Small intestine (tissue), 7 donors: ENCODE results near the gene TRAIP. TPM values are rescaled to one million over a fixed set of nuclear protein-coding genes. Genes with fewer than 3 reads are reported as not detected.

Experiments
- DNase-seq, 2 donors: peaks; one replicate each; pipeline versions ENCODE4 v3.0.0 to v3.0.0-alpha.2; 2013
- FAIRE-seq: peaks from 2 replicates; lab custom pipeline; 2012; peaks lifted over from hg19 to GRCh38; lab: Jason Lieb, UNC
- H3K27ac ChIP-seq, 3 donors: one replicate each; pipeline ENCODE4 v1.5.1; 2013; ENCODE audit warnings: low read length in 2 of 3, mild to moderate bottlenecking in 2 of 3, control low read depth in 1 of 3, inconsistent platforms in 1 of 3, low read depth in 1 of 3, moderate library complexity in 1 of 3
- H3K27me3 ChIP-seq, 3 donors: one replicate each; pipeline ENCODE4 v1.6.1; 2013; ENCODE audit warnings: low read length in 3 of 3, inconsistent platforms in 1 of 3; ENCODE audit not compliant: control insufficient read depth in 3 of 3, insufficient read depth in 3 of 3
- H3K36me3 ChIP-seq, 3 donors: one replicate each; pipeline ENCODE4 v1.6.1; 2013; ENCODE audit warnings: low read length in 3 of 3, inconsistent platforms in 1 of 3, low read depth in 1 of 3, mild to moderate bottlenecking in 1 of 3, moderate library complexity in 1 of 3; ENCODE audit not compliant: control insufficient read depth in 3 of 3, insufficient read depth in 2 of 3
- H3K4me1 ChIP-seq, 3 donors: one replicate each; pipeline ENCODE4 v1.6.1; 2013; ENCODE audit warnings: low read length in 2 of 3, inconsistent platforms in 1 of 3, low read depth in 1 of 3, mild to moderate bottlenecking in 1 of 3, moderate library complexity in 1 of 3; ENCODE audit not compliant: control insufficient read depth in 3 of 3, insufficient read depth in 2 of 3
- H3K4me3 ChIP-seq, 3 donors: one replicate each; pipeline ENCODE4 v1.5.1; 2013; ENCODE audit warnings: low read length in 3 of 3, control low read depth in 1 of 3, inconsistent platforms in 1 of 3, low read depth in 1 of 3, mild to moderate bottlenecking in 1 of 3, moderate library complexity in 1 of 3
- H3K9me3 ChIP-seq, 2 donors: one replicate each; pipeline ENCODE4 v1.6.1; 2013; ENCODE audit warnings: low read depth in 1 of 2, low read length in 1 of 2; ENCODE audit not compliant: control insufficient read depth in 2 of 2, insufficient read depth in 1 of 2
- WGBS, 3 donors: extraction: QIAGEN DNeasy Blood & Tissue Kit; methylation state at CpG; one replicate each; pipeline ENCODE4 v1.1.7; 2013; 5-methylcytosine and 5-hydroxymethylcytosine counted together
- polyA plus RNA-seq, 4 donors: library from polyadenylated mRNA; stranded (reverse) in 3 of 4; unstranded in 1 of 4; fragments of 200-250 nt in 3 of 4; fragments of 120-200 nt in 1 of 4; gene quantifications; one replicate each; pipeline versions ENCODE4 v1.2.1 to v1.2.3, GENCODE V29; 2013
- donor health status: healthy with polysubstance abuse.
- donor health status: control.
- donor health status: control.
- donor health status: Bipolar disorder and iron deficiency.
- donor health status: healthy.

TRAIP gene
- polyA plus RNA-seq, 4 donors: 1.4 to 8.1 (median 5.5) TPM

DNA sequence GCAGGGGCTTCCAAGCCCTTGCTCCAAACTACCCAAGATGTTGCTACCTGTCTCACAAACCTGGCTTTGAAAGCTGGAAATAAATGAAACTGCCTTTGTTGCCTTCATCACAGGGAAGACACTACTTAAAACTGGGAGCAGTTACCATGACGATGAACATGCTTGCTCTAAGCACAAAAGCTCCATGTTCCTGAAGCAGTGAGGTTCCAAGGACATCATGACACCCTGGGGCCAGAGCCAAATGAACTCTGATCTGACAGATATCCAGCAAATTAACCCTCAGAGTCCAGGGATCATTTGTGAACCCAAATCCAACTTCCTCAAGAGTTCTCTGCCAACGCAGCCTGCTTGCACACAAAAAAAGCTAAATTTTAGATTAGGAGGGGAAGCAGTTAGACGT is 10.7 kb downstream of the TRAIP start:
- FAIRE-seq (no peak), DNase-seq (peak; percentile 71 to 95)
- H3K9me3 ChIP-seq: no peaks in the 10 kb centered on the region
- no peak overlapping the region for H3K4me3 ChIP-seq
- H3K4me1 ChIP-seq: peaks cover 0 to 24% (median 0%) of the 10 kb centered on the region in 3 donors
- WGBS, 3 donors: 19 to 56% (median 39%) methylated on average over 3 of the region's 3 CpGs
- no peaks in the 10 kb centered on the region for H3K27me3 ChIP-seq
- peak overlapping the region; percentile 3 to 59 (median 12) for H3K27ac ChIP-seq
- H3K36me3 ChIP-seq: peaks cover 0 to 43% (median 0%) of the 10 kb centered on the region in 3 donors

DNA sequence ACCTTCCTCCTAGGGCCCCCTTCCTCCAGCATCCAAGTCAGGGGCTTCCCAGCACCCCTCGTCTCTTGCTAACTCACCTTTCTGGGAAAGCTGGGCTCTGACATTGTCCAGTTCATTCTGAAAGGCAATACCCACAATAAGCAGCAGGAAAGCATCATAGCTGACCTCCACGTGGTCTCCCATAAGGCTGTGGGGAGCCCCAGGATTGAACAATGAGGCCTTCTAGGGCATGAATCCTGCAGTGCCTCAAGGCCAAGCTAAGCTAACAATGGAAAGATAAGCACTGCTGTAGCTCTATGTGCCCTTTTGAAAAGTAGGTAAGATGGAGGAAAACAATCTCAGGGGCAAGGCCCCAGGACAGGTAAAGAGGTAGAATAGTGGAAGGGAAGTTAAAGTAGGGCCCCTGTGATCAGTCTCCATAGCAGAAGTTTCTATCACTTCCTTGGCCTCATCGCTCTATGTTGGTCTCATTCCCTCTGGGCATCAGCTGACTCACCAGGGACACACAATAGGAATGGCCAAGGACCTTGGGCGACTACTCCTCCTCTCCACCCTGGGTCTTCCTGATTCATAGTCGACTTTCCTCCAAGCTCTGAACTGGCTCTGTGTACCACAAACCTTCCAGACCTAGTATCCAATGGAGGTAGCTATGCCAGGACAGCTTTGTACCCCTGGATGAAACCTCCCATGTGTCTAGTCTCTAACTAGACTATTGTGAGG is 11.7 kb downstream of the TRAIP start:
- peaks cover 0 to 47% (median 0%) of the 10 kb centered on the region in 3 donors for H3K36me3 ChIP-seq
- H3K9me3 ChIP-seq: no peaks in the 10 kb centered on the region
- peaks cover 0 to 25% (median 0%) of the 10 kb centered on the region in 3 donors for H3K4me1 ChIP-seq
- H3K27ac ChIP-seq: no peak overlapping the region
- H3K4me3 ChIP-seq: no peak overlapping the region
- 77 to 88% (median 85%) methylated on average over 5 of the region's 5 CpGs for WGBS, 3 donors
- no peak for DNase-seq
- FAIRE-seq: no peak
- H3K27me3 ChIP-seq: no peaks in the 10 kb centered on the region

DNA sequence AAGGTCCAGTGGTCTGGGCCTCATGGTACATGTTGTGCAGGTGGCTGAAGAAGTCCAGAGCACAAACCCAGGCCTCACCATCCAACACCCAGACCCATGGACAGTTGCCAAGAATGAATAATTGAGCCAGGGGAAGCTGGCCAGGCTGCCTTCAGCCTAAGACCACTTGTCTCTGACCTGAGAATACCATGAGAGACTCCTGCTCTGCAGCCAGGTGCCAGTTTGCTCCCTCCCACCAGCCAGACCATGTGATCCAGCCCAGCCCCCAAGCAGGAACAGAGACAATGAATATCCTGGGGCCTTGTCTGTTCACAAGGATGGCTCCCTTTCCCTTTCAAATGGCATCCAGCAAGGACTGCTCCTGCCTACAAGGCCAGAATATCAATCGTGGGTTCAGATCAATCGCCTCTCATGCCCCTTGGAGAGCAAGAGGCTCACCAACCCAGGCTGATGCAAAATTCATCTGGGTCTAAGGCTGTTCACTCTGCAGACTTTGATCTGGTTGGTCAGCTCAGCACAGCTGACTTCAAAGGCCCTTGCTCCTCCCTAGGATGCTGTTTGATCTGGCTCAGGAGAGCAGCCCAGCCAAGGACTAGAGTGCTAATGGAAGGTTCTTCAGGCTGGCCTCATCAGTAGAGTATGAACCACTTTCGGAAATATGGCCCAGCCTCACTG is 13.4 kb downstream of the TRAIP start:
- WGBS, 3 donors: 89 to 92% (median 91%) methylated on average over 3 of the region's 3 CpGs
- Histone ChIP-seq H3K4me3 (no peak overlapping the region), H3K36me3 (peaks cover 0 to 56% (median 0%) of the 10 kb centered on the region in 3 donors), H3K9me3 (no peaks in the 10 kb centered on the region), H3K27me3 (no peaks in the 10 kb centered on the region), H3K27ac (no peak overlapping the region), H3K4me1 (peaks cover 0 to 29% (median 0%) of the 10 kb centered on the region in 3 donors)
- DNase-seq (no peak), FAIRE-seq (no peak)

DNA sequence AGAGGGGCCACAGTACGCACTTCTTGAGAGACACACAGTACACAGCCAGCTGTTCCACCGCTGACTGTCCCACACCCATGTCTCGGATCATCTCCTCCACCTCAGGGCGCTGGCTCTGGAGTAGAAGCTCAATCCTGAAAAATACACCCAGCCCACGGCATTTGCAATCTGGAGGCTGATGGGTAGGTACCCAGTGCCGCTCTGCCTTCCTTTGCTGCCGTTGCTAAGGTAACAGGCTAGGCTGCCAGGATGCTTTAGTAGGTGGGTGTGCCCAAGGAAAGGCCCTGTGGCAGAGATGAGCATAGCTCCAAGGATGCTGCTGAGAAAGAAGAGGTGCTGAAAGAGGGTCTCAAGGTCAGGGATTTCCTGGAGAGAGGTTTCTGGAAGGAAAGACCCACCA is 14.6 kb downstream of the TRAIP start:
- 86 to 93% (median 88%) methylated on average over 7 of the region's 7 CpGs for WGBS, 3 donors
- no peak for FAIRE-seq
- H3K9me3 ChIP-seq: no peaks in the 10 kb centered on the region

DNA sequence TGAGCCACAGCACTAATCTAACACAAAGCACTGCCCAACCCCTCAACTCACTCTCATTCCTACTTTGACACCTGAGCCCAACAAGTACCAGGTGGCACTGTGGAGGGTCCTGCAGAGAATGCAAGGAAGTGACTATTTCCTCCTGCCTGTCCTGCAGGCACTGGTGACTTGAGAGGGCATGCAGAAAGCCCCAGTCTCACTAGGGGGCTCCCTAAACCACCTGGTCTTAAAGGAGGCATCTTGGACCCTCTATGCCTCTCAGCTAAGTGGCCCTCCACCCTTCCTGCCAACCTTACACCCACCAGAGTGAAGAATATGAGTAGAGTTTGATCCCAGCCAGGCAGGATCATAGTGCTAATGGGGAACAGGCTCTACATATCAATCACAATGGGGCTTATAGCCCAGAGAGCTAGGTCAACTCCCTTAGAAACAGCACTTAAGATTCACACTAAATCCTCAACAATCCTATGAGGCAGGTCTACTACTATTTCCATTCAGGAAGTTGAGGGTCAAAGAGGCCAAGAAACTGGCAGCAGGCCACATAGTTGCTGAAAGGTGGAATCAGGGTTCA is 15.2 kb downstream of the TRAIP start:
- H3K4me1 ChIP-seq: peaks cover 0 to 28% (median 0%) of the 10 kb centered on the region in 3 donors
- DNase-seq (peak; percentile 28 to 56), FAIRE-seq (no peak)
- H3K27me3 ChIP-seq: no peaks in the 10 kb centered on the region
- H3K36me3 ChIP-seq: peaks cover 0 to 63% (median 0%) of the 10 kb centered on the region in 3 donors
- no peaks in the 10 kb centered on the region for H3K9me3 ChIP-seq
- H3K4me3 ChIP-seq: no peak overlapping the region
- no peak overlapping the region for H3K27ac ChIP-seq

More for the DNA sequence above, 14.6 kb downstream of the TRAIP start:
- peaks cover 0 to 61% (median 0%) of the 10 kb centered on the region in 3 donors for H3K36me3 ChIP-seq
- no peak for DNase-seq
- H3K4me3 ChIP-seq: no peak overlapping the region
- no peak overlapping the region for H3K27ac ChIP-seq
- H3K27me3 ChIP-seq: no peaks in the 10 kb centered on the region
- H3K4me1 ChIP-seq: peaks cover 0 to 29% (median 0%) of the 10 kb centered on the region in 3 donors

DNA sequence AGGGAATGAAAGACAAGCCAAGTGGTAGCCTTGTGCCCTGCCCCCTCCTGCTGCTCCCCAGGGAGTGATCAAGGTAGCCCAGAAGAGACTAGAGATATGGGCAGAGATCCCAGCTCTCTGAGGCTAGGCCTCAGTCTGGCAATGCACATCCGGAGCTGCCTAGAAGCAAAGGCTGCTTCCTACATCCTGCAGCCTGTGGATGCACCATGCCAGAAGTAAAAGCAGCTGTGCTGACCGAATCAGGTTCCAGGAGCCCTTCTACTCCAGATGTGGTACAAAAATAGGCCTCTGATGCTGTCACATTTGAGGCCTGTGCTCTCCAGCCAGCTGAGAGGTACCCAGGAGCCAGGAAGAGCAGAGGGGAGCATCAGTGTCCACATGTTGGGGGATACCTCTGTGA is 16.0 kb downstream of the TRAIP start:
- DNase-seq (no peak), FAIRE-seq (no peak)
- Histone ChIP-seq H3K27ac (no peak overlapping the region), H3K4me1 (peaks cover 0 to 21% (median 0%) of the 10 kb centered on the region in 3 donors), H3K4me3 (no peak overlapping the region), H3K27me3 (no peaks in the 10 kb centered on the region), H3K9me3 (no peaks in the 10 kb centered on the region), H3K36me3 (peaks cover 0 to 64% (median 0%) of the 10 kb centered on the region in 3 donors)
- WGBS, 3 donors: 63 to 88% (median 76%) methylated on average over 2 of the region's 2 CpGs

DNA sequence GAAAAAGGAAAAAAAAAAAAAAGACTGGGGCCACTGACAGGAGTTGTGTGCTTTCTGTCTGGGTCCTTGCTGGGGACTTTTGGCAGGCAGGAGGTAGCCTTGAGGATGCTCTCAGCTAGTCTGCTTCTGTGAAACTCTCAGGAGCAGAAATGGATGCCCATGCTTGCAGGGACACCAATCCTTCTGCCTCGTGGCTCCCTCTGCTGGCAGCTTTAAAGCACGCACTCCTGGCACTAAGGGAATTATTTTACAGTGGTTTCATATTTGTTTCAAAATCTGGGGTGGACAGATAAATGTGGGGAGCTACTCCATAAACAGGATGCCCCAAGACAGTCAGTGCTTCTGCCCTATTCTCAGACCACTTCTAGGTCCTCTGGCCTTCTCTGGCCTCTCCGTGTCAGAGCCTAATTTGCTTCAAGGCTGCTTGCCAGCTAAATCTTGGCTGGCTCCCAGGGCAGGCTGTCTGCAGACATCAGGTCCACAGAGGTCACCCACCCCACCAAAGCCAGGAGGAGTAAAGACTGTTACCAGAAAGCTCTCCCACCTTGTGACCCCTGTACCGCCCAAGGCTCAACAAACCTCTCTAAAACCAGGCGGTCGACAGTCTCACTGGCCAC is 17.1 kb downstream of the TRAIP start:
- Histone ChIP-seq H3K27ac (peak overlapping the region in 1 of 3 donors; percentile 21), H3K36me3 (peaks cover 0 to 54% (median 0%) of the 10 kb centered on the region in 3 donors), H3K9me3 (no peaks in the 10 kb centered on the region), H3K4me3 (no peak overlapping the region), H3K4me1 (peaks cover 0 to 16% (median 0%) of the 10 kb centered on the region in 3 donors), H3K27me3 (no peaks in the 10 kb centered on the region)
- no peak for FAIRE-seq
- peak; percentile 82 to 87 for DNase-seq
- WGBS, 3 donors: 36 to 48% (median 37%) methylated on average over 6 of the region's 6 CpGs

DNA sequence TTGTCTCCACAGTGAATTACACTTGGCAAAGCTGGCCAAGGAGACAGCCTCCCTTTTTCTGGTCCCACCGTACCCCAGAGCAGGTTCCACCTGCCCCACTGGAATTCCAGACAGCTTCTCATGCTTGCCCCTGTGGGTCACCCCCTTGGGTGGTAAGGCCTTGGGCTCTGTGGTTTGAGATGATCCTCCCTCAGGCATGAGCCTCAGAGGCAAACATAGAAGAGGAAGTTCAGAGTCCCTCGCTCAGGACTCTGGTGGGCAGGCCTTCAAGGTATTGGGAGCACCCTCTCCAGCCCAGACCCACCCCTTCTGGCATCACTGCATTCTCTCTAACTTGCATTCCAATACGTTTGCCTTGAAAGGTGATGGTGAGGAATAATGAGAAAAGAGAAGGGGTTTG is 25.0 kb downstream of the TRAIP start:
- DNase-seq (no peak), FAIRE-seq (no peak)
- no peaks in the 10 kb centered on the region for H3K4me1 ChIP-seq
- no peak overlapping the region for H3K27ac ChIP-seq
- H3K27me3 ChIP-seq: no peaks in the 10 kb centered on the region
- 71 to 91% (median 77%) methylated on average over 3 of the region's 3 CpGs for WGBS, 3 donors
- H3K9me3 ChIP-seq: no peaks in the 10 kb centered on the region
- H3K36me3 ChIP-seq: peaks cover 0 to 54% (median 0%) of the 10 kb centered on the region in 3 donors
- H3K4me3 ChIP-seq: no peak overlapping the region
